PC-9 (cell line): Measurements from ENCODE around the gene POLR2F.

Experiments
- EZH2 ChIP-seq: fragments of 200-600 bp; sonication (generic); IDR thresholded peaks from 2 replicates; pipeline ENCODE4 v1.8.0; 2017; ENCODE audit warnings: antibody characterized with exemption, low read depth
- TF ChIP-seq, protein P1 (sequence below): fragments of 200-600 bp; sonication (generic); conservative IDR thresholded peaks from 2 replicates; pipeline ENCODE4 v1.6.1; 2017; ENCODE audit warnings: mixed run types, antibody characterized with exemption, mild to moderate bottlenecking, moderate library complexity

DNA sequence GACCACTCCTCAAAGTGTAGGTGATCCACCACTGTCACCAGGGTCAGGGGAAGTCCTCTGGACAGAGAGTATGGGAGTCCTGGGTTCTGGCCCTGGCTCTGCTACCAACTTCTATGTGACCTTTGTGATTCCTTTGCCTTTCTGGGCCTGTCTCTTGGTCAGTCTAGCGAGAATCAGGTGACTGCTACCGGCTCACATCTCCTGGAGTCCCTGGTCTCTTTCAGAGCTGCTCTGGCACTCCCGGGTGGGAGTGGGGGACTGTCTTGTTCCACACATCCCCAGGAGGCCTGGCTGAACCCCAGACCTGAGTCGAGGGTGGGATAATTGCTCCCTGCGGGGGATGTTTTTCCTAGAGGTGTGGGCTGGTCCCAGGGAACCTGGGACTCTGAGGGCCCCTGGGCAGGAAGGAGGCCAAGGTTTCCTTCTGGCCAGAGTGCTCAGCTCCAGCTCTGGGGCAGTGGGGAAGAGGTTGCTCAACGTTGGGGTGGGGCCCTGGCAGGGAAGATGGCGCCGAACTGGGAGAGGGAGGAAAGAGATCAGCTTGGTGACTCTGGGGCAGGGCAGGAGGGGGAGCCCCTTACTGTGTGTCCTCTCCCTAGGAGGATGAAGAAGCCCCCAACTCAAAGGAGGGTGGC lies 28.8 kb downstream of the POLR2F start:
- TF ChIP-seq, protein P1, sequence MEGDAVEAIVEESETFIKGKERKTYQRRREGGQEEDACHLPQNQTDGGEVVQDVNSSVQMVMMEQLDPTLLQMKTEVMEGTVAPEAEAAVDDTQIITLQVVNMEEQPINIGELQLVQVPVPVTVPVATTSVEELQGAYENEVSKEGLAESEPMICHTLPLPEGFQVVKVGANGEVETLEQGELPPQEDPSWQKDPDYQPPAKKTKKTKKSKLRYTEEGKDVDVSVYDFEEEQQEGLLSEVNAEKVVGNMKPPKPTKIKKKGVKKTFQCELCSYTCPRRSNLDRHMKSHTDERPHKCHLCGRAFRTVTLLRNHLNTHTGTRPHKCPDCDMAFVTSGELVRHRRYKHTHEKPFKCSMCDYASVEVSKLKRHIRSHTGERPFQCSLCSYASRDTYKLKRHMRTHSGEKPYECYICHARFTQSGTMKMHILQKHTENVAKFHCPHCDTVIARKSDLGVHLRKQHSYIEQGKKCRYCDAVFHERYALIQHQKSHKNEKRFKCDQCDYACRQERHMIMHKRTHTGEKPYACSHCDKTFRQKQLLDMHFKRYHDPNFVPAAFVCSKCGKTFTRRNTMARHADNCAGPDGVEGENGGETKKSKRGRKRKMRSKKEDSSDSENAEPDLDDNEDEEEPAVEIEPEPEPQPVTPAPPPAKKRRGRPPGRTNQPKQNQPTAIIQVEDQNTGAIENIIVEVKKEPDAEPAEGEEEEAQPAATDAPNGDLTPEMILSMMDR: no peak
- TF ChIP-seq EZH2: no peak
